M059J (cell line): ENCODE results near the gene KCNMB1. TPM values are rescaled to one million over a fixed set of nuclear protein-coding genes. Genes with fewer than 3 reads are reported as not detected.
"Not testable (repeated sequence)": the region's sequence is repeated elsewhere in the genome, so short reads cannot be mapped to it uniquely, and the experiment has no call there.

ENCODE experiments used
- DNase-seq: peaks from one replicate; pipeline ENCODE4 v3.0.0-alpha.2; 2012; ENCODE audit warnings: low read depth
- total RNA-seq: library from RNA; depleted of rRNA; stranded (reverse); fragments of >200 nt; shearing (Covaris generic); gene quantifications from 2 replicates; pipeline ENCODE4 v1.2.3, GENCODE V29; 2014

KCNMB1 gene
- total RNA-seq, 1 experiment from 2014 or later: 0.15 TPM

DNA sequence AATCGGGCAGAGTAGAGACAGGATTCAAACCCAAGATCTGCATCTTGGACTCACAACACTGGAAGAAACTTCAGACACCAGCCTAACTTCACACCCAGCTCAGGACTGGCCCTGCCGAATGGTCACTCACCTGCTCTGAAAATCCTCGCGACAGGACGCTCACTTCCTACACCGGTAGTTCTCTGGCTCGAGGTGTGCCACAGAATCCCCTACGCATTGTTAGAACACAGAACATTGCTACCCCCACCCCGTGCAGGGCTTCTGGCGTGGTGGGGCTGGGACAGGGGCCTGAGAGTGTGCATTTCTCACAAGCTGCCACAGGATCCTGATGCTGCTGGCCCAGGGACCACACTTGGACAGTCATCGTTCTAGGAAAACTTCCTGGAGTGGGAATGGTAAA lies 12.1 kb downstream of the KCNMB1 start:
- no peak for DNase-seq

DNA sequence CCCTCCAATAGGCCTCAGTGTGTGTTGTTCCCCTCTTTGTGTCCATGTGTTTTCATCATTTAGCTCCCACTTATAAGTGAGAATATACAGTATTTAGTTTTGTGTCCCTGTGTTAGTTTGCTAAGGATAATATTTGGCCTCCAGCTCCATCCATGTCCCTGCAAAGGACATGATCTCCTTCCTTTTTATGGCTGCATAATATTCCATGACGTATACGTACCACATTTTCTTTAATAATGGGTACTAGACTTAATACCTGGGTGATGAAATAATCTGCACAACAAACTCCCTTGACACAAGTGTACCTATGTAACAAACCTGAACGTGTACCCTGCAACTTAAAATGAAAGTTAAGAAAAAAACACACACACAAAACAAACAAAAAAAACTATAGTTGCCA lies 12.6 kb downstream of the KCNMB1 start:
- not testable (repeated sequence) for DNase-seq

GRCh38 chr5:170375283-170375682 lies 13.9 kb downstream of the KCNMB1 start:
- DNase-seq: no peak

- DNase-seq: no peak
These were observed 16.2 kb downstream of the KCNMB1 start for GRCh38 chr5:170372971-170373370.

DNA sequence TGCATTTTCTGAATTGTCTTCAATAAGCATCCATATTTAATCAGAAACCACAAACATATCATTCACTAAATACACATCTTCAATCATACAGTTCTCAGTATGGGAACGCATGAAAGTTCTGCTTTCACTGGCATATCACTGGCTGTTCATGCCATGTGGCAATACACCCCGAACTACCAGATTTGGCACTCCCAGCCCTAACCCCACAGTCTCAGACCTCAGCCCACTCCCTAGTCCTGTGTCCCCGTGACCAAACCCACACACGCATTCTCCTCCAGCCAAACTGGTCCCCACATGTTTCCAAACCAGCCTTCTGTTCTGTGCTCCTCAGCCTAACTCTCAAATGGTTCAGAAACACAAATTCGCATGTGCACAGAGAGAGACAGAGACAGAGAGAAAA lies 20.6 kb downstream of the KCNMB1 start:
- DNase-seq: no peak

DNA sequence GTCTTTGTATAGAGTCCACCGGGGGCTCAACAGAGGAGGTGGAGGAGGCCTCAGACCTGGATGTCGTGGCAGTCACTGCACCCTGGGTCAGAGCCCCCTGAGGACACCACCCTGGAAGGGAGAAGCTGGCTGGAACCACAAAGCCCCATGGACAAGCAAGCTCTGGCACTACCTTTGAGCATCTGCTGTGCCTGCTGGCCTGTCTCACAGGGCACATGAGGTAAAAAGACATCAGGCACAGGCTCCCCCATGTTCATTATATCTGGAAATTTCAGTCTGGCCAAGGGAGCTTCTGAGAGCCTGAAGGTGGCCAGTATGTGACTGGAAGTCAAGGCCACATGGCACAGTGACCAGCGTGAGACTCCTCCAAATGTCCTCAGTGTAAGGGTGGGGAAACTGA lies 22.9 kb downstream of the KCNMB1 start:
- no peak for DNase-seq

- no peak for DNase-seq
These were observed 23.3 kb downstream of the KCNMB1 start for GRCh38 chr5:170365831-170366230.

DNA sequence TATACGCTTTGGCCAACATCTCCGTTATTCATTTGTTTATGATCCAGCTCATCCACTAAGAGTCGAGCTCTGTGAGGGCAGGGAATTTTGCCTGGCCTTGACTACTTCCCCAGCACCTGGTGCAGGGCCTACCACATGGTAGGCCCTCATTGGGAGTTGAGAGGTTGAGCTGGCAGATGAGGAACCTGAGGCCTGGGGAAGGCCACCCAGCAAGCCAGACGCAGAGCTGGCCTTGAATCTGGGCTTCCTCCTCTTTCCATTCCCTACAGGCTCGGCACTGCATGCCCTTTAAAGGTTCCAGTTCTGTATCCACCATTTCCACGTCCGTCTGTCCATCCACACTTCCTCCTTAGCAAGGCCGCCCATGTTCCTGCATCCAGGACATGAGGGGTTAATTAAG lies 24.2 kb downstream of the KCNMB1 start:
- no peak for DNase-seq

- DNase-seq: no peak
These were observed 25.5 kb downstream of the KCNMB1 start for GRCh38 chr5:170363671-170364070.

DNA sequence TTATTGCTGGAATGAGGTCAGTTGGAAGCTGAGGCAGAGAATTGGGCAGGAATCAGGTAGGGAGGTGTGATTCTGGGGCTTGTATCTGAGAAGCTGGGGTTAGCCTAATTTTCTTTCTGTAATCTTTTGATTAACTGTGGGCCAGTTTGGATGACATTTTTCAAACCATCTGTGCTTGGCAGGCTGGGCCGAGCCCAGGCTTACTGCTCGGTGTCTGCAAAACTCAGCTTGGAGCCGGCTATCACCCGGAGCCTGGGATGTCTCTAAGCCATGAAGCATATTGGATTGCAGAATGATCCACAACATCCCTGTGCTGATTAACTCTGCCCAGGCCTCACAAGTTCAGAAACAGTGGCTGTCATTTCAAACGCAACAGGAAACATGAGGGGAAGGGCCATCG lies 26.5 kb downstream of the KCNMB1 start:
- no peak for DNase-seq

GRCh38 chr5:170362102-170362501 lies 27.1 kb downstream of the KCNMB1 start:
- no peak for DNase-seq

GRCh38 chr5:170361616-170362015 lies 27.6 kb downstream of the KCNMB1 start:
- DNase-seq: no peak

DNA sequence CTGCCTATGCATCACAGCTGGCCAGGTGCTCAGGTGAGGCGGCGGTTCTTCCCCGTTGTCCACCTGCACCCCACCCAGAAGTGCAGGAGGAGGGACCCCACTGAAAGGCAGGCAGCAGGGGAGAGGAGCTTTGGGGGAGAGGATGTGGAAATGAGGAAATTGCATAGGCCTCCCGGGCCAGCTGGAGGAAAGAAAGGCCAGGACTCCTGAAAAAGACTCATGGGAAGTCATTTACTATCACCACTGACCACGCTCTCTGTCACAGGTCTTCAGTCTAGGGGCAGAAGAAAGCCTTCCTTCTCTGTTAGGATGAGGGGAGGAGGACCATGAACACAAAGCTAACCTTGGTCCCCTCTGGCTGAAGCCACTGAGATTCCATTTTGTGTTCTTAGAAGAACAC lies 28.1 kb downstream of the KCNMB1 start:
- no peak for DNase-seq

DNA sequence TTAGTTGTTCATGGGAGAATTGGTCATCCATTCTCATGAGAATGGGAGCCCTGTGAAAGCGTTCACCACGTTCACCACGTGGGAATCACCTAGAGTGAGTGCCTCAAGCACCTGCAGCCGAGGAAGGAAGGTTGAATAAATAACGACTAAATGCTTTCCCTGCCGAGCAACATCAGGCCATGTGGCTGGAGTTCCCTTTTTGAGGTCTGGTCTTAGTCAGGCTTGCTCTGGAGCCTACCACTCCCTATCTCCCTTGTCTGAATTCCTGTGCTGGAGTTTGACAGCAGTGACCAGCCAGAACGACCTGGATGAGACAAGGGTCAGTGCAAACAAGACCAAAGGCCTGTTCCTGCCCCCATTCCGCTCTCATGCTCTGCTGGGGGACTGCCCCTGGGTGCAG lies 28.5 kb downstream of the KCNMB1 start:
- DNase-seq: no peak

- DNase-seq: no peak
These were observed 31.2 kb downstream of the KCNMB1 start for GRCh38 chr5:170357955-170358444.

GRCh38 chr5:170355601-170356098 lies 33.5 kb downstream of the KCNMB1 start:
- no peak for DNase-seq

DNA sequence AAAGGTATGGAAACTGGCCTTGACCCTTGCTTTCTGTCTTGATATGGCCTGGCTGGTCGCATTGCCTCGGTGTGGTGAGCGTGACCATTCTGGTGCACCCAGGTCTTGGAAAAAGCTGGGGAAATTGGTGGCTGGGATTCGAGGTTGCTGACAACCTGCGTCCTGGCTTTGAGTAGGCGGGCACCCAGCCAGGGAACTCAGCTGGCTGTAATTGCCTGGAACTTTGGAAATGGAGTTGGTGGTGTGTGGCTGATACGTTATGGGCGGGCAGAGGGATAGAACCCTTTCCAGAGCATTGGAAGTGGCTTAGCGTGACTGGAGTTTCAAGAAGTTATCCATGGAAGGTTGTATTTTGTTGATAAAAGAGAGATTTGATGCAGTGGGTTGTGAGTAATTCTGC lies 35.2 kb downstream of the KCNMB1 start:
- no peak for DNase-seq

DNA sequence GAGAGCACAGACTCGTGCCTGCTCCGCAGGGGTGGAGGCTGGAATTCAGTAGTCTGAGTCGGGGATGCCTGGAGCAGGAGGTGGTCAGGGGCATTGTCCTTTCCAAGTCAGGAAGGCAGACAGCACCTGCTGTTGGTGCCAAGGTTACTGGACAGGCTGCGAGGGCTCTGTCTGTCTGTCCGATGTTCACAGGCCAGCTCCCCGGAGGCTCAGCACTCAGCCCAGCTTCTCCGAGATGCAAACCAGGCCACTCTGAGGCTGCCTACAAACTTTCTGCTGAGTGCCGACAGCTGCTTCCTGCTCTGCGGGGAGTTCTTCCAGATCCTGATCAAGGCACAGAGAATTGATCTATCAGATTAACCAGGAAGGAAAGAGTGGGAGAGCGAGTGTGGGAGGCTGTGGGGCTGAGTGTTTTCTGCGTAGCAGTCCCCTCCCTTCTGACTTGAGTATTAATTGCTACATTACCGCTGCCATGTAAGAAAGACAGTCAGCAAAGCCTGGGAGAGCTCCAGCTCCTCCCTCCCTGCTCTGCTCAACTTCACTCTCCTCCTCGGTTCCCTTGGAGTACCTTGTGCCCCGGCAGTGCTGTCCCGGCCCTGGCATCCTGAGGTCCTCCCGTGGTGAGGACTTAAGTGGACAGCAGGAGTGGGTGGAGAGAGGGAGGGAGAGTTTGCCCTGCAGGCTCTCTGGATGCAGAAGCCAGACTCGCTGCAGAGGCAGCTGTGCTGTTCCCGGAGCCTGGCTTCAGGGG lies 36.0 kb downstream of the KCNMB1 start:
- DNase-seq: no peak

- DNase-seq: no peak
These were observed 41.0 kb downstream of the KCNMB1 start for GRCh38 chr5:170348137-170348633.

GRCh38 chr5:170347022-170347567 lies 42.1 kb downstream of the KCNMB1 start:
- DNase-seq: no peak

DNA sequence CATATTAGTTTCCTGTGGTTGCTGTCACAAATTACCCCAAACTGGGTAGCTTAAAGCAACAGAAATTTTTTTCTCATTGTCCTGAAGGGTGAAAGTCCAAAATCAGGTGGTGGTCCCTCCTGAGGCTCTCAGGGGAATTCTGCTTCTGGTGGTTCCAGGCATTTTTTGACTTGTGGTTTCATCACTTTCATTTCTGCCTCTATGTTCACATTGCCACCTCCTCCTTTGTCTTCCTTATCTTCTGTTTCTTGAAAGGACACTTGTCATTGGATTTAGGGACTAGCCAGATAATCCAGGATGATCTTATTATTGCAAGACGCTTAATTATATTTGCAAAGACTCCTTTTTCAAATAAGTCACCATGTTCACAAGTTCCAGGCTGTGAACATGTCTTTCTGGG lies 43.2 kb downstream of the KCNMB1 start:
- no peak for DNase-seq

- no peak for DNase-seq
These were observed 46.0 kb downstream of the KCNMB1 start for GRCh38 chr5:170343177-170343576.

- no peak for DNase-seq
These were observed 46.9 kb downstream of the KCNMB1 start for GRCh38 chr5:170342153-170342725.
